Prostate gland (tissue), 2 donors: ENCODE data around the gene KCNK2. TPM values are rescaled to one million over a fixed set of nuclear protein-coding genes. Genes with fewer than 3 reads are reported as not detected.

Experiments
- DNase-seq: peaks from one replicate; pipeline ENCODE4 v3.0.0-alpha.2; 2019; ENCODE audit warnings: low spot score
- H3K27ac ChIP-seq, 2 donors: fragments of 200-600 bp; sonication (generic); 2 replicates each; pipeline ENCODE4 v1.5.1; 2017 to 2019
- H3K27me3 ChIP-seq: fragments of 200-600 bp; sonication (generic); replicated peaks from 2 replicates; pipeline ENCODE4 v1.5.1; 2019; ENCODE audit not compliant: insufficient read depth
- H3K36me3 ChIP-seq, 2 donors: fragments of 200-600 bp; sonication (generic); 1 replicate in 1 of 2; 2 replicates in 1 of 2; pipeline versions ENCODE4 v1.5.1 to v1.8.1; 2017 to 2019
- H3K4me1 ChIP-seq: fragments of 200-600 bp; sonication (generic); replicated peaks from 2 replicates; pipeline ENCODE4 v1.5.1; 2019
- H3K4me3 ChIP-seq, 2 donors: fragments of 200-600 bp; sonication (generic); 2 replicates each; pipeline ENCODE4 v1.5.1; 2017 to 2019
- H3K9me3 ChIP-seq: fragments of 200-600 bp; sonication (generic); 2 replicates; pipeline ENCODE4 v1.5.1; 2017
- POLR2A ChIP-seq: fragments of 450-650 bp; IDR thresholded peaks from one replicate; pipeline ENCODE4 v1.6.1; 2016; ENCODE audit warnings: antibody characterized with exemption, mild to moderate bottlenecking
- POLR2AphosphoS5 ChIP-seq: sonication (generic); formaldehyde crosslinking; IDR thresholded peaks from one replicate; pipeline ENCODE4 v1.6.1; 2017; ENCODE audit warnings: antibody characterized with exemption
- WGBS: methylation state at CpG from one replicate; pipeline ENCODE4 v1.1.5; 2018; 5-methylcytosine and 5-hydroxymethylcytosine counted together
- intact Hi-C: fragments of 100-400 bp; cut with DNase I; formaldehyde crosslinking; loops from one replicate; pipeline ENCODE4 v1.14.2; 2022
- total RNA-seq, 2 donors: library from RNA; depleted of rRNA; stranded (reverse); fragments of >200 nt; gene quantifications; one replicate each; pipeline ENCODE4 v1.1.0, GENCODE V29; 2016
- TF ChIP-seq, protein P1 (sequence below), 4 experiments: fragments of 200-600 bp in 2 of 4; fragments of 450-650 bp in 2 of 4; sonication (generic) in 2 of 4; IDR thresholded peaks; 1 replicate in 3 of 4; 2 replicates in 1 of 4; pipeline ENCODE4 v1.5.1; 2016 to 2019; ENCODE audit warnings: antibody characterized with exemption in 4 of 4, mild to moderate bottlenecking in 2 of 4, moderate library complexity in 2 of 4

KCNK2 gene
- total RNA-seq, 2 donors from 2014 or later, result 0.09 to 4.3 TPM

DNA sequence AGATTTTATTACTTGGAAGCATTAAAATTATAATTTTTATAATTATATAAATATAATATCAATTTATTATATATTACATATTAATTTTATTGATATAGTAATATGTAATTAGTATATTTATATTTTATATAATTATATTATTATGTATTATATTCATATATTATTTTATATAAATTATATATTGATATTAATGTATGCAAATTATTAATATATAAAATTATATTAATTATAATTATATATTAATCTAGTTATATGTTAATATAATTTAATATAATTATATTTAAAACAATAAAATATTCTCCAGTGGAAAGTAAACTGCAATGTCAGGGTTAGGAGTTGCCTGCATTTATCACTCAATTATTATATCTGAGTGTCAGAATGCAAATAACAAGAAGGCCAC lies 48.8 kb downstream of the KCNK2 start:
- intact Hi-C loops, result no loop called here

DNA sequence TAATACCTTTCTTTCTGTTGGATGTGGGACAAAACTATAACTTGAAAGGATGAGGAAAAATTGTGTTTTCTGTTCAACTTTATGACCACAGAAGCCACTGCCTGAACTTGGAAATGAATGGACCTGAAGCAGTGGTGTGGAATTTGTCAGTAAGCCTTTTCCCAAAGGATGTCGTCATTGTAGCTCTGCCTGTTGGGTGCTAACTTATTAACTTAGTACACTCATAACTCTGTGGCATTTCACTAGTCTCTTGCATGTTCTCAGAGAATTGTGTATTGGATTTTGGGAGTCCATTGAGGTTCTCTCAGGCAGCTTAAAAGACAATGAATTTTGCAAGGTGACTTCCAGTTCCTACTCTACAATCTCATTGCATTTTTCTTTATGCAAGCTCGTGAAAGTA lies 49.6 kb downstream of the KCNK2 start:
- Histone ChIP-seq H3K4me3 (no peak overlapping the region), H3K4me1 (no peaks in the 10 kb centered on the region), H3K9me3 (no peaks in the 10 kb centered on the region), H3K36me3 (no peaks in the 10 kb centered on the region), H3K27ac (no peak overlapping the region), H3K27me3 (no peaks in the 10 kb centered on the region)
- intact Hi-C loops, result no loop called here
- 85% methylated on average over 2 of the region's 2 CpGs for WGBS
- no peak for DNase-seq
- TF ChIP-seq, protein P1, sequence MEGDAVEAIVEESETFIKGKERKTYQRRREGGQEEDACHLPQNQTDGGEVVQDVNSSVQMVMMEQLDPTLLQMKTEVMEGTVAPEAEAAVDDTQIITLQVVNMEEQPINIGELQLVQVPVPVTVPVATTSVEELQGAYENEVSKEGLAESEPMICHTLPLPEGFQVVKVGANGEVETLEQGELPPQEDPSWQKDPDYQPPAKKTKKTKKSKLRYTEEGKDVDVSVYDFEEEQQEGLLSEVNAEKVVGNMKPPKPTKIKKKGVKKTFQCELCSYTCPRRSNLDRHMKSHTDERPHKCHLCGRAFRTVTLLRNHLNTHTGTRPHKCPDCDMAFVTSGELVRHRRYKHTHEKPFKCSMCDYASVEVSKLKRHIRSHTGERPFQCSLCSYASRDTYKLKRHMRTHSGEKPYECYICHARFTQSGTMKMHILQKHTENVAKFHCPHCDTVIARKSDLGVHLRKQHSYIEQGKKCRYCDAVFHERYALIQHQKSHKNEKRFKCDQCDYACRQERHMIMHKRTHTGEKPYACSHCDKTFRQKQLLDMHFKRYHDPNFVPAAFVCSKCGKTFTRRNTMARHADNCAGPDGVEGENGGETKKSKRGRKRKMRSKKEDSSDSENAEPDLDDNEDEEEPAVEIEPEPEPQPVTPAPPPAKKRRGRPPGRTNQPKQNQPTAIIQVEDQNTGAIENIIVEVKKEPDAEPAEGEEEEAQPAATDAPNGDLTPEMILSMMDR (IDR thresholded peaks at IDR 0.05), result no peak
- no peak for TF ChIP-seq POLR2AphosphoS5
- TF ChIP-seq POLR2A, result no peak

More for the DNA sequence above, 48.8 kb downstream of the KCNK2 start:
- Histone ChIP-seq H3K36me3 (no peaks in the 10 kb centered on the region), H3K27me3 (no peaks in the 10 kb centered on the region), H3K27ac (no peak overlapping the region), H3K4me1 (no peaks in the 10 kb centered on the region), H3K9me3 (no peaks in the 10 kb centered on the region), H3K4me3 (no peak overlapping the region)
- no peak for TF ChIP-seq POLR2A
- TF ChIP-seq POLR2AphosphoS5, result no peak
- TF ChIP-seq, protein P1 (IDR thresholded peaks at IDR 0.05), result no peak
- DNase-seq, result no peak

DNA sequence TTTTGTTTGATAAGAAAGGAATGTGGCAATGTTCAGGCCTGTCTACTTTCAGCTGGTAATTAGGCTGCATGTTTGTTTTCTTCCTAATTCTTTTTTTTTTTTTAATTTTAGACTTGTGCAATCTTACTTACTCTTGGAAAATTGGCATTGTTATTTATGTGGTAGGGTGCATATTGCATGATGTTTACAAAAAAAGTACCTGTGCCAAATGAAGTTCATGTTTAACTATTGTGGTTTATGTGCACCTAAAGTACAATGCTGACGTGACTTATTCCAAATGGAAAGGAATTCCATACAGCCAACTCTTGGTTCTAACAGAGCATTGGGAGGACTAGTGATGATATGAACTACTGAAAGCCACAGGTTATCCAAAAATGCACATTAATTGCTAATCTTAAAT lies 51.0 kb downstream of the KCNK2 start:
- no peak for DNase-seq
- Histone ChIP-seq H3K27ac (no peak overlapping the region), H3K4me3 (no peak overlapping the region), H3K36me3 (no peaks in the 10 kb centered on the region), H3K9me3 (no peaks in the 10 kb centered on the region), H3K27me3 (no peaks in the 10 kb centered on the region), H3K4me1 (no peaks in the 10 kb centered on the region)
- TF ChIP-seq, protein P1 (IDR thresholded peaks at IDR 0.05), result no peak
- TF ChIP-seq POLR2AphosphoS5 (no peak), POLR2A (no peak)
- WGBS, result 55% methylated on average over 1 of the region's 1 CpG
- intact Hi-C loops, result no loop called here

DNA sequence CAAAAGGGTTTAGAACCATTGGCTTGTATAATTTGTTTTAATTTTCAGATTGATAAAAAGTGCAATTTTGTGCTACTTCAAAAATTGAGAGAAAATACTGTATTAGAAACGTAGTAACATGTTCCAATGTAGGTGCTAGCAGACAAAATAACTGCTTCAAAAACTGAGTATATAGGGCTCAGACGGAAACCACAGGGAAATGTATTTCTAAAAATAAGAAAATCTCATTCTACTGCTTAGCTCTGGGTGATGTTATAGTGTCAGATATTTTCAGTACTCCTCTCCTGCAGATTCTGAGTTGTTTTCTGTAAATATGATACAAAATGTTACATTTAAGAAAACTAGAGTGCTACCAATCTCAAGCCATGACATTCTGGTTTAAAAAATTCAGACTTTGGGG lies 55.4 kb downstream of the KCNK2 start:
- H3K9me3 ChIP-seq, result no peaks in the 10 kb centered on the region
- no peaks in the 10 kb centered on the region for H3K36me3 ChIP-seq
- H3K4me3 ChIP-seq, result no peak overlapping the region
- no peak for TF ChIP-seq POLR2A
- TF ChIP-seq POLR2AphosphoS5, result no peak
- TF ChIP-seq, protein P1 (IDR thresholded peaks at IDR 0.05), result no peak
- WGBS, result 64% methylated on average over 2 of the region's 2 CpGs
- no peaks in the 10 kb centered on the region for H3K4me1 ChIP-seq
- intact Hi-C loops, result no loop called here
- no peak for DNase-seq
- H3K27ac ChIP-seq, result no peak overlapping the region
- no peaks in the 10 kb centered on the region for H3K27me3 ChIP-seq

DNA sequence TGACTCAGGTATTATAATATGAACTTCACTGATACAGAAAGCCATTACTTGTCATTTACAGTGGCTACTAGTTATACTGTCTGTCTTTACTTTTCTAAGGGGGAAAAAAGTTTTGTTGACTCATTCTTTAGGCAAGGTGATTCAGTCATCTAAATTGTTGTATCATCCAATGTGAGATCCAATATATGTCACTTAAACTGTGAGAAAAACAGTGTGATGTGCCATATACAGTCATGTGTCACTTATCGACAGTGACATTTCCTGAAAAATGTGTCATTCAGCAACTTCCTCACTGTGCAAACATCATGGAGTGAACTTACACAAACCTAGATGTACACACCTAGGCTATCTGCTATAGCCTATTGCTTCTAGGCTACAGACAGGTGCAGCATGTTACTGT lies 57.6 kb downstream of the KCNK2 start:
- no peak overlapping the region for H3K4me3 ChIP-seq
- WGBS, result 100% methylated on average over 1 of the region's 1 CpG
- H3K9me3 ChIP-seq, result no peaks in the 10 kb centered on the region
- no peak overlapping the region for H3K27ac ChIP-seq
- no peak for DNase-seq
- no peak for TF ChIP-seq POLR2AphosphoS5
- TF ChIP-seq, protein P1 (IDR thresholded peaks at IDR 0.05), result no peak
- H3K27me3 ChIP-seq, result no peaks in the 10 kb centered on the region
- H3K4me1 ChIP-seq, result no peaks in the 10 kb centered on the region
- H3K36me3 ChIP-seq, result no peaks in the 10 kb centered on the region
- intact Hi-C loops, result no loop called here
